Epithelial cell of proximal tubule (primary cell): ENCODE data around the gene HOXA3. TPM values are rescaled to one million over a fixed set of nuclear protein-coding genes. Genes with fewer than 3 reads are reported as not detected.

Experiments
- DNase-seq: peaks from one replicate; pipeline ENCODE4 v3.0.0-alpha.2; 2011; ENCODE audit warnings: low read depth
- H3K4me3 ChIP-seq: 2 replicates; pipeline ENCODE4 v1.5.1; 2011; ENCODE audit warnings: low read depth, mild to moderate bottlenecking, low read length
- total RNA-seq: library from RNA; depleted of rRNA; stranded (reverse); fragments of >200 nt; gene quantifications from 2 replicates; pipeline ENCODE4 v1.2.3, GENCODE V29; 2015
- TF ChIP-seq, protein P1 (sequence below): conservative IDR thresholded peaks from 2 replicates; pipeline ENCODE4 v1.5.1; 2012; ENCODE audit warnings: low read depth, mild to moderate bottlenecking, low read length

The HOXA3 gene
- total RNA-seq, 1 donor from 2014 or later: 33.2 TPM

DNA sequence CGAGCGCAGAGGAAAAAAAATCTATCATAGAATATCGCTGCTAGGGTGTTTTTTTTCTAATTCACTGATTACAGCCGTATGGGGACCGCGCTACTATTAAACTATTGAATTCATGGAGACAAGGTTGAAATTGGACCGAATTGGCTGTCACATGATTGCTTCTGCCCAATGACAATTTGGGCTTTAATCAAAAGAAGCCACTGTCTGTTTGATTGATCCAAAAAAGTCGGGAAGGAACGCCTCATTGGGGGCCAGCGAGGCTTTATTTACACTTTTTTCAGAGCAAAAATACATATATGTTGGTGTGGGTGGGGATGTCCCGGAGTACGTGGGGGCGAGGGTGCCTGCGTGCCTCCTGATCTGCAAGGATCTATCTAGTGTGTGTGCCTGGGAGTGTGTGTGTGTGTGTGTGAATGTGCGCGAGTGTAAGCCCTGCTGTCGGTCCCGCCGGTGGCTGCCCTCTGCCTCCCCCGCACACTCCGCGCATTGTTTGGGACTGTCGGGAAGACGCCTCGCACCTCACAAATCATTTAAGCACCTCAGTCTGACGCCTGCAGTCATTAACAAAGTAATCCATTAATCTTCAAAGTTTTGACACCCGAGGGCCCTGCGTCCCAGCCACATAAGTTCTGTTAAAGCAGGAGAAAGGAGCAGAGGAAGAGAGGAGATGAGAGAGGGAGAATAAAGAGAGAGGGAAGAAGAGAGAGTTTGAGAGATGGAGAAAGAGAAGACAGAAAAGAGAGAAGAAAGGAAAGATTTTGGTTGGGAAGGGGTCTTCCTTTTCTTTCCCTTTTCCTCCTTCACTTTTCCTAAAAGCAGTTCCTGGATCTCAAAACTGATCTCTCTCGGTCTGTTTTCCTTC is 49.6 kb downstream of the HOXA3 start, which contains the start of gene HOXA2:
Gene HOXA2, minus strand, starts transcription at position 103 of the 862 bp plus-strand sequence. CDS start 183 bp downstream, outside the sequence.
- no peak for DNase-seq
- TF ChIP-seq, protein P1, sequence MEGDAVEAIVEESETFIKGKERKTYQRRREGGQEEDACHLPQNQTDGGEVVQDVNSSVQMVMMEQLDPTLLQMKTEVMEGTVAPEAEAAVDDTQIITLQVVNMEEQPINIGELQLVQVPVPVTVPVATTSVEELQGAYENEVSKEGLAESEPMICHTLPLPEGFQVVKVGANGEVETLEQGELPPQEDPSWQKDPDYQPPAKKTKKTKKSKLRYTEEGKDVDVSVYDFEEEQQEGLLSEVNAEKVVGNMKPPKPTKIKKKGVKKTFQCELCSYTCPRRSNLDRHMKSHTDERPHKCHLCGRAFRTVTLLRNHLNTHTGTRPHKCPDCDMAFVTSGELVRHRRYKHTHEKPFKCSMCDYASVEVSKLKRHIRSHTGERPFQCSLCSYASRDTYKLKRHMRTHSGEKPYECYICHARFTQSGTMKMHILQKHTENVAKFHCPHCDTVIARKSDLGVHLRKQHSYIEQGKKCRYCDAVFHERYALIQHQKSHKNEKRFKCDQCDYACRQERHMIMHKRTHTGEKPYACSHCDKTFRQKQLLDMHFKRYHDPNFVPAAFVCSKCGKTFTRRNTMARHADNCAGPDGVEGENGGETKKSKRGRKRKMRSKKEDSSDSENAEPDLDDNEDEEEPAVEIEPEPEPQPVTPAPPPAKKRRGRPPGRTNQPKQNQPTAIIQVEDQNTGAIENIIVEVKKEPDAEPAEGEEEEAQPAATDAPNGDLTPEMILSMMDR: no peak
- H3K4me3 ChIP-seq: peak within 1 kb of the TSS; percentile 53

DNA sequence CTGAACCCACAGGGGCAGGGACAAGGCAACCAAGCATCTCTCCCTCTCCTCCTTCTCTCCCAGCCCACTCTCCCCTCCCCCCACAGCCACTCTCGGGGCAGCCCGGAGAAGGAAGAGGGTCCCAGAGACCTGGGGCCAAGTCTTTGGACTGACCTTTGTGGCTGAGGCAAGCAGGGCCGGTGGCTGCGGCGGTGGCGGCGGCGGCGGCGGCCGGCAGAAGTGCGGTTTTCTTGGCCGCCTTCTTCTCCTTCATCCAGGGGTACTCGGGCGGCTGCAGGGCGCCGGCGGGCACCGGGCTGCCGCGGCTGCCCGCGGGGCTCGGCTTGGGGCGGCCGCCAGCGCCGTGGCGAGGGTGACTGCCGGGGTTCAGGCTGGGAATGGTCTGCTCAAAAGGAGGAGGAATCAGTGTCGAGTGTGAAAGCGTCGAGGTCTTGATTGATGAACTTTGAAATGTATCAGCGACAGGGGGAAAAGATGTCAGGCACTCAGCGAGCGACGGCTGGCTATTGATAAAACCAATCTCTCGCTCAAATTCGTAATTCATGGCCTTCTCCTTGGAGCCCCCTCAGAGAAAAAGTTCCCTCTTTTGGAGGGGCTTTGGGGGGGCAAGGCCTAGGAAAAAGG is 50.3 kb downstream of the HOXA3 start:
- peak overlapping the region; percentile 53 for H3K4me3 ChIP-seq
- DNase-seq: no peak
- TF ChIP-seq, protein P1: no peak

DNA sequence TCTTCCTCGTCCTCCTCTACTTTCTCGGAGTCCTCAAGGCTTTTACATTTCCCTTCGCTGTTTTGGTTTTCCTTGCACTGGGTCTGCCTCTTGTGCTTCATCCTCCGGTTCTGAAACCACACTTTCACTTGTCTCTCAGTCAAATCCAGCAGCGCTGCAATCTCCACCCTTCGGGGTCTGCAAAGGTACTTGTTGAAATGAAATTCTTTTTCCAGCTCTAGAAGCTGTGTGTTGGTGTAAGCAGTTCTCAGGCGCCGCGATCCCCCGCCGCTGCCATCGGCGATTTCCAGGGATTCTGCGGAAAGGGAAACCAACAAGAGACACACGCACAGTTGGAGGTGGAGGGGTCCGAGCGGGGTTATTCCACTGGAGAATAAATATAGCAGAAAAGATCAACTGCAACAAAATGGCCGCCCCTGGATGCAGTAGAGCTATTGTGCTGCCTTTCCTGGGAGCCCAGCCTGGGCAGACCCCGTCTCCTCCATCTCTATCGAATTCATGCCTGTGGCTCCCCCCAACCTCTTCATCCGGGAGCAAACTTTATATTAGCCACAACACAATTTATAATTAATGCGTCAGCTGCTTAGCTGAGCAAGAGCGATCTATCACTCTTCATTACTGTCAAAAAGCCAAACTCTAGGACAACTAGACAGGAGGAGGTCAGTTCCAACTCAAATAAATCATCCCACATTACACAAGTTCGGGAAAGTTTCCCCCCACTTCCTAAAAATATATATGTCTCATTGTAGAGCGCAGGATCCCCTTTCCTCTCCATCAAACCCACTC is 51.0 kb downstream of the HOXA3 start:
- H3K4me3 ChIP-seq: peak overlapping the region; percentile 53
- DNase-seq: no peak
- TF ChIP-seq, protein P1: no peak

DNA sequence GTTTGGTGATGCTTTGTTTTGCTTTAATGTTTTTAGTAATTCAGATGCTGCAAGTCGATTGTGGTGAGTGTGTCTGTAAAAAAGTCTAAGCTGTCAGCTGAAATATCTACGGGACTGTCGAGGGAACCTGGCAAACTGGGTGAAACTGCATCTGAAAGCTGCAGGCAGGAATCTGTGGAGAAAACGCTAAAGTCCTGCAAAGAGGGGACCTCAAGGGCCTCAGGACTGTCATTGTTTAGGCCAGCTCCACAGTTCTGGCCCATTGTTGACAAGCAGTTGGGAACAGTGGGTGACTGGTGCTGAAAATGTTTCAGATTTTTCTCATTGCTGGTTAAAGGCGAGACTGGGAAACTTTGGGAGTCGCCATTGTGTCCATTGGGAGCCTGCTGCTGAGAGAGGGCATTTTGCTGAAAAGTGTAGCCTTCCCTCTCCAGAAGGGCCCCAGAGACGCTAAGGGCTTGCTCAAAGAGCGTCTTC is 51.7 kb downstream of the HOXA3 start:
- H3K4me3 ChIP-seq: peak overlapping the region; percentile 53

DNA sequence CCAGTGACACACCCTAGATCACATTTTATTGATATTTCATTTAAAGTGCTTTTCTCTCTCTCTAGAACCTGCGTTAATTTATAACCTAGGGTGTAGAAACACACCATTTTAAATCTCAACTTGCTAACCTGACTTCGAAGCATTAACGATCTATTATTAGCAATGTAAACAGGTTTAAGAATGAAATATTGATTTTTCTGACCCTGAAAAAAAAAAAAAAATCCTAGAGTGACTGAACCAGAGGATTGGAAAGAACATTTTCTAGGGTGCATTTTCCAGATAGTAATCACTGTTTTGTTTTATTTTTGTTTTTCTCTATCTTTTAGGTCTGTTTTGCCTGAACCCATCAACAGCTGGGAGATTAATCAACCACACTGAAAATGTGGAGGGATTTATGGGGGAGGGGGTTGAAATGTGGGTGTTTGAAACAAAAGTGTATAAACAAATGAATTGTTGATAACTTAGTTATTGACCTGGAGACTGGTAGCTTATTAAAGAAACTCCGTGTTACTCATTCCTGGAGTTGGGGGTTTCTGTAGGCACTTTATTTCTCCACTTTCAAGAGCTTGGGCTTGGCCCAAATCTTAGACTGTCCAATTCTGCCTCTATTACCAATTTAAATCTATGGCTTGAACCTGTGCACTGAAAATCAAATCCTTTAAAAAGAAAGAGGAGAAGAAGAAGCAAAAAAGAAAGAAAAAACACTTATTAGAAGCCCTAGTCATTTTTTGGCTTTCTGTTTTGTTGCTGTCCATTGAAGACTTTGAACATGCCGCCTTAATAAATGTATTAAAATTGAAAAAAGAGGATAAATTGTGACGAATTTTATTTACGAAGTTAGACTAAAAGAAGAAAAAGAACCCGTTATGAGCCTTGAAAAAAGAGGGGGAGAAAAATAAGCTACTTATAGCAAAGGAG is 52.7 kb downstream of the HOXA3 start:
- DNase-seq: no peak
- H3K4me3 ChIP-seq: peak overlapping the region; percentile 96
- TF ChIP-seq, protein P1: no peak

More for the DNA sequence above, 51.7 kb downstream of the HOXA3 start:
- DNase-seq: no peak
- TF ChIP-seq, protein P1: no peak
